B cell (primary cell): ENCODE measurements around the gene PEX19. TPM values are rescaled to one million over a fixed set of nuclear protein-coding genes. Genes with fewer than 3 reads are reported as not detected.

Experiments
- ATAC-seq: fragments of 200-7000 bp; cut with Tn5 transposase; one replicate; pipeline ENCODE4 v1.10.0; 2021; ENCODE audit warnings: low read depth, mild to moderate bottlenecking, moderate number of reproducible peaks, moderate library complexity
- CTCF ChIA-PET: fragments of 350-600 bp; sonication (Branson Sonifier 250); formaldehyde crosslinking; loops from one replicate; lab custom pipeline; 2021; ENCODE audit warnings: antibody characterized with exemption, inconsistent platforms; lab: Charles Lee
- POLR2A ChIA-PET: fragments of 350-600 bp; sonication (Branson Sonifier 250); formaldehyde crosslinking; loops from one replicate; lab custom pipeline; 2021; ENCODE audit warnings: antibody characterized with exemption; lab: Charles Lee
- DNase-seq: peaks from one replicate; pipeline ENCODE4 v3.0.0; 2013
- H2AFZ ChIP-seq: 2 replicates; pipeline ENCODE4 v1.6.1; 2012; ENCODE audit warnings: mild to moderate bottlenecking, low read depth, low read length; ENCODE audit not compliant: insufficient read depth, poor library complexity, severe bottlenecking
- H3K27ac ChIP-seq, 2 donors: 1 replicate in 1 of 2; 2 replicates in 1 of 2; pipeline ENCODE4 v1.5.1; 2012 to 2013; ENCODE audit warnings: low read length in 2 of 2, mild to moderate bottlenecking in 2 of 2, moderate library complexity in 1 of 2
- H3K27me3 ChIP-seq, 4 experiments: fragments of 200-600 bp in 1 of 4; sonication (generic) in 1 of 4; replicated peaks in 1 of 4; 1 replicate in 2 of 4; 2 replicates in 2 of 4; pipeline versions ENCODE4 v1.6.1 to v1.7.0; 2013 to 2016; ENCODE audit warnings: low read length in 3 of 4, mild to moderate bottlenecking in 2 of 4, mixed read lengths in 1 of 4, moderate library complexity in 1 of 4; ENCODE audit not compliant: insufficient read depth in 4 of 4, control insufficient read depth in 3 of 4; ENCODE audit errors: control extremely low read depth in 1 of 4
- H3K36me3 ChIP-seq, 2 experiments: replicated peaks in 1 of 2; 1 replicate in 1 of 2; 2 replicates in 1 of 2; pipeline versions ENCODE4 v1.6.1 to v1.7.1; 2013; ENCODE audit warnings: low read length in 1 of 2; ENCODE audit not compliant: insufficient read depth in 2 of 2, control insufficient read depth in 1 of 2; ENCODE audit errors: control extremely low read depth in 1 of 2, extremely low read depth in 1 of 2
- H3K4me1 ChIP-seq, 2 donors: fragments of 200-600 bp in 1 of 2; sonication (generic) in 1 of 2; 1 replicate in 1 of 2; 2 replicates in 1 of 2; pipeline versions ENCODE4 v1.5.1 to v1.6.1; 2013 to 2017; ENCODE audit warnings: low read length in 2 of 2; ENCODE audit not compliant: control insufficient read depth in 2 of 2, insufficient read depth in 2 of 2
- H3K4me2 ChIP-seq: replicated peaks from 2 replicates; pipeline ENCODE3; 2012; ENCODE audit warnings: mild to moderate bottlenecking, low read depth, low read length; ENCODE audit not compliant: poor library complexity, severe bottlenecking
- H3K4me3 ChIP-seq, 5 experiments: fragments of 200-600 bp in 1 of 5; sonication (generic) in 1 of 5; 1 replicate in 3 of 5; 2 replicates in 2 of 5; pipeline versions ENCODE4 v1.5.1 to v1.7.0; 2011 to 2016; ENCODE audit warnings: low read length in 4 of 5, mild to moderate bottlenecking in 4 of 5, low read depth in 2 of 5, control low read depth in 1 of 5, moderate library complexity in 1 of 5; ENCODE audit not compliant: insufficient read depth in 1 of 5; ENCODE audit errors: control extremely low read depth in 1 of 5, extremely low read depth in 1 of 5
- H3K79me2 ChIP-seq: fragments of 200-600 bp; sonication (generic); one replicate; pipeline ENCODE4 v1.6.0; 2016; ENCODE audit warnings: low read length; ENCODE audit not compliant: control insufficient read depth, insufficient read depth
- H3K9ac ChIP-seq: fragments of 200-600 bp; sonication (generic); 2 replicates; pipeline ENCODE4 v1.6.1; 2017; ENCODE audit warnings: mild to moderate bottlenecking, low read length, moderate library complexity
- H3K9me3 ChIP-seq, 3 donors: one replicate each; pipeline versions ENCODE4 v1.6.1 to v1.7.1; 2013; ENCODE audit warnings: low read length in 2 of 3; ENCODE audit not compliant: control insufficient read depth in 2 of 3, insufficient read depth in 1 of 3; ENCODE audit errors: control extremely low read depth in 1 of 3
- H4K20me1 ChIP-seq: 2 replicates; pipeline ENCODE4 v1.6.0; 2012; ENCODE audit warnings: mild to moderate bottlenecking, low read length; ENCODE audit not compliant: insufficient read depth, control insufficient read depth, poor library complexity, severe bottlenecking
- H3K27ac Mint-ChIP-seq: one replicate; pipeline ENCODE4 v1.8.0; 2021; ENCODE audit warnings: mixed read lengths
- H3K27me3 Mint-ChIP-seq: one replicate; pipeline ENCODE4 v1.8.0; 2021; ENCODE audit warnings: mixed read lengths
- H3K4me1 Mint-ChIP-seq: one replicate; pipeline ENCODE4 v1.8.0; 2021; ENCODE audit warnings: mixed read lengths
- H3K4me3 Mint-ChIP-seq: one replicate; pipeline ENCODE4 v1.8.0; 2021; ENCODE audit warnings: mixed read lengths
- H3K9me3 Mint-ChIP-seq: one replicate; pipeline ENCODE4 v1.8.0; 2022; ENCODE audit warnings: mixed read lengths; ENCODE audit not compliant: insufficient read depth
- CTCF ChIP-seq: fragments of 200-600 bp; IDR thresholded peaks from one replicate; pipeline ENCODE4 v1.8.0; 2022; ENCODE audit warnings: antibody characterized with exemption, mild to moderate bottlenecking
- EZH2 ChIP-seq: IDR thresholded peaks from 2 replicates; pipeline ENCODE4 v1.6.1; 2012; ENCODE audit warnings: borderline replicate concordance, low read depth, mild to moderate bottlenecking, moderate library complexity, low read length; ENCODE audit not compliant: insufficient read depth, poor library complexity, severe bottlenecking
- intact Hi-C: fragments of 100-400 bp; cut with micrococcal nuclease; formaldehyde crosslinking; loops from one replicate; pipeline ENCODE4 v1.10.0; 2022
- polyA plus RNA-seq: library from polyadenylated mRNA; depleted of rRNA; stranded (reverse); fragments of >200 nt; gene quantifications from 2 replicates; pipeline ENCODE4 v1.2.3, GENCODE V29; 2012
- total RNA-seq, 2 donors: library from RNA; stranded (reverse); fragments of 120-200 nt in 1 of 2; gene quantifications; 1 replicate in 1 of 2; 2 replicates in 1 of 2; pipeline versions ENCODE4 v1.2.3 to v1.2.4, GENCODE V29; 2013 to 2022

PEX19 gene
- total and polyA plus RNA-seq, 2 donors (not counting 1 experiment from before 2014, with no cell fraction given) = 20.3 to 56.0 TPM

- Histone ChIP-seq H3K9ac (no peak overlapping the region), H3K9me3 (no peaks in the 10 kb centered on the region), H4K20me1 (no peaks in the 10 kb centered on the region), H3K36me3 (peaks cover 8 to 87% of the 10 kb centered on the region in 2 experiments), H3K27ac (no peak overlapping the region), H3K79me2 (no peaks in the 10 kb centered on the region), H3K4me3 (no peak overlapping the region), H3K4me1 (no peaks in the 10 kb centered on the region), H2AFZ (no peak overlapping the region), H3K4me2 (no peak overlapping the region), H3K27me3 (no peaks in the 10 kb centered on the region)
- TF ChIP-seq EZH2 = no peak
- no peak for TF ChIP-seq CTCF
- Mint-ChIP-seq H3K4me1 (no peaks in the 10 kb centered on the region), H3K27ac (no peak overlapping the region), H3K4me3 (no peak overlapping the region), H3K27me3 (no peaks in the 10 kb centered on the region), H3K9me3 (no peaks in the 10 kb centered on the region)
- ATAC-seq (no peak), DNase-seq (no peak)
- ChIA-PET POLR2A (interaction anchor here (0.6 kb wide), 1 partner anchor 17 kb away, joined by 3 read pairs; no protein-coding TSS in a partner anchor), CTCF (interaction anchor here (0.7 to 3.5 kb wide), 4 partner anchors 9 to 275 kb away, joined by 3 to 18 read pairs (median 6); no protein-coding TSS in a partner anchor)
- intact Hi-C loops = no loop called here
Measured at GRCh38 chr1:160332516-160332915, 47.6 kb upstream of the PEX19 start.

- H3K36me3 ChIP-seq = peaks cover 6 to 94% of the 10 kb centered on the region in 2 experiments
- no peak overlapping the region for H3K27ac ChIP-seq
- no peak overlapping the region for H3K4me3 Mint-ChIP-seq
- no peak overlapping the region for H2AFZ ChIP-seq
- no peaks in the 10 kb centered on the region for H3K79me2 ChIP-seq
- no peak overlapping the region for H3K4me3 ChIP-seq
- no peaks in the 10 kb centered on the region for H4K20me1 ChIP-seq
- H3K27me3 Mint-ChIP-seq = no peaks in the 10 kb centered on the region
- H3K4me1 Mint-ChIP-seq = no peaks in the 10 kb centered on the region
- no peak overlapping the region for H3K4me2 ChIP-seq
- no peaks in the 10 kb centered on the region for H3K27me3 ChIP-seq
- H3K4me1 ChIP-seq = no peaks in the 10 kb centered on the region
- TF ChIP-seq EZH2 = no peak
- no peak for TF ChIP-seq CTCF
- H3K9ac ChIP-seq = no peak overlapping the region
- ChIA-PET CTCF (interaction anchor here (1.2 to 3.3 kb wide), 2 partner anchors 38 to 277 kb away, joined by 3 to 15 read pairs; no protein-coding TSS in a partner anchor), POLR2A (no interaction called here)
- no peaks in the 10 kb centered on the region for H3K9me3 Mint-ChIP-seq
- H3K9me3 ChIP-seq = no peaks in the 10 kb centered on the region
- H3K27ac Mint-ChIP-seq = no peak overlapping the region
- intact Hi-C loops = no loop called here
- no peak for ATAC-seq
- no peak for DNase-seq
Measured at GRCh38 chr1:160330119-160330518, 45.2 kb upstream of the PEX19 start.
